ENCODE measurements around the gene UBTD2.
"Not testable (repeated sequence)": the region's sequence is repeated elsewhere in the genome, so short reads cannot be mapped to it uniquely, and the experiment has no call there.

UBTD2 gene

DNA sequence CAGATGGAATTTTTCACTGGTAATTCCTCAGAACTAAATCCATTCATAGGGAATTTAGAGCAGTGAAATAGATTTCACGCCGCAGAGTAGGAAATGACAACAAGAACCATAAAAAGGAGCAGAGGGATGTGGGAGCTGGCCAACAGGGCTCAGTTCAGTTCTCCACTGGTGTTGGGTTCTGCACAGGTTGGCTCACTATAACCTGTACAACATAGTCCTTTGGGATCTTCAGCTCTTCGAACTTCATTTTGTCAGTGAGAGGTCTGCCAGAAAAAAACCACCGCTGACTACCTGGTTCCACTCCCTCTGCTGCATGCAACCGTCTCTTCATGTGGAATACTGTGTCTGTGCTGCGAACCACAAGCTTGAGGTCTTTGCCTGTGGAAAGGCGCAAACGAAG, 71.9 kb downstream of the UBTD2 start:
- ChIA-PET POLR2A (no interaction called here), CTCF (interaction anchor here (0.9 kb wide), 1 partner anchor 53 kb away, joined by 3 read pairs; no protein-coding TSS in a partner anchor)
- TF ChIP-seq SUZ12 (IDR thresholded peaks at IDR 0.05) (no peak), FOXA1 (IDR thresholded peaks at IDR 0.05) (no peak), BHLHE40 (IDR thresholded peaks at IDR 0.05; ENCODE audit: borderline replicate concordance) (no peak), NFRKB (IDR thresholded peaks at IDR 0.05) (no peak)
- DNase-seq (ENCODE audit: extremely low spot score), result no peak

DNA sequence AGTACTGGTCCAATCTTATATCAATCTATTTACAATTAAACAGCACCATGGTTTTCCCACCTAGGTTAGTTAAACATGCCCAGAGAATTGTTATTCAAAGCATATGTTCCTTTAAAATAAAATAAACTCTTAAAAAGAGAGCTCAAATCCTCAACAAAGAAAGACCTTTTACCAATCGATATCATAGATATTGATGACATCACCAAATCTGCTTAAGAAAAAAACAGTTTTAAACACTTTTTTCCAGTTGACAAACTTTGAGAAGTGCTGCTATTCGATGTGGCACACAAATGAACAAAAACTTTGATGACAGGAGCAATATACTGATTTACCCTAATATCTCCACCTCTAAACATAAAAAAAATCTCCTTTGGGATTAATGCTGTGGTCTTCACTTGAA, 73.8 kb downstream of the UBTD2 start:
- ChIA-PET POLR2A (no interaction called here), CTCF (interaction anchor here (1.2 kb wide), 1 partner anchor 11 kb away, joined by 3 read pairs; no protein-coding TSS in a partner anchor)
- no peak for DNase-seq (ENCODE audit: extremely low spot score)
- TF ChIP-seq, protein P1, sequence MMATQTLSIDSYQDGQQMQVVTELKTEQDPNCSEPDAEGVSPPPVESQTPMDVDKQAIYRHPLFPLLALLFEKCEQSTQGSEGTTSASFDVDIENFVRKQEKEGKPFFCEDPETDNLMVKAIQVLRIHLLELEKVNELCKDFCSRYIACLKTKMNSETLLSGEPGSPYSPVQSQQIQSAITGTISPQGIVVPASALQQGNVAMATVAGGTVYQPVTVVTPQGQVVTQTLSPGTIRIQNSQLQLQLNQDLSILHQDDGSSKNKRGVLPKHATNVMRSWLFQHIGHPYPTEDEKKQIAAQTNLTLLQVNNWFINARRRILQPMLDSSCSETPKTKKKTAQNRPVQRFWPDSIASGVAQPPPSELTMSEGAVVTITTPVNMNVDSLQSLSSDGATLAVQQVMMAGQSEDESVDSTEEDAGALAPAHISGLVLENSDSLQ (IDR thresholded peaks at IDR 0.05), result no peak
- TF ChIP-seq SUZ12 (IDR thresholded peaks at IDR 0.05), result no peak
- no peak for TF ChIP-seq CTBP1 (IDR thresholded peaks at IDR 0.05; ENCODE audit: borderline replicate concordance)
- no peak for TF ChIP-seq SP1 (IDR thresholded peaks at IDR 0.05)
- TF ChIP-seq FOXA1 (IDR thresholded peaks at IDR 0.05), result no peak
- no peak for TF ChIP-seq TARDBP (IDR thresholded peaks at IDR 0.05)
- no peak for TF ChIP-seq L3MBTL2 (conservative IDR thresholded peaks at IDR 0.05)
- TF ChIP-seq ARNT (IDR thresholded peaks at IDR 0.05), result no peak
- no peak for TF ChIP-seq ELF4 (IDR thresholded peaks at IDR 0.05)
- no peak for TF ChIP-seq BHLHE40 (IDR thresholded peaks at IDR 0.05; ENCODE audit: borderline replicate concordance)
- no peak for TF ChIP-seq HDGF (IDR thresholded peaks at IDR 0.05; ENCODE audit: borderline replicate concordance)
- TF ChIP-seq LEF1 (IDR thresholded peaks at IDR 0.05; ENCODE audit: borderline replicate concordance), result no peak
- no peak for TF ChIP-seq FOXK2 (IDR thresholded peaks at IDR 0.05)
- no peak for TF ChIP-seq NFRKB (IDR thresholded peaks at IDR 0.05)
- no peak for TF ChIP-seq FOXM1 (IDR thresholded peaks at IDR 0.05; ENCODE audit: borderline replicate concordance)
- no peak for TF ChIP-seq ZNF384 (IDR thresholded peaks at IDR 0.05)

DNA sequence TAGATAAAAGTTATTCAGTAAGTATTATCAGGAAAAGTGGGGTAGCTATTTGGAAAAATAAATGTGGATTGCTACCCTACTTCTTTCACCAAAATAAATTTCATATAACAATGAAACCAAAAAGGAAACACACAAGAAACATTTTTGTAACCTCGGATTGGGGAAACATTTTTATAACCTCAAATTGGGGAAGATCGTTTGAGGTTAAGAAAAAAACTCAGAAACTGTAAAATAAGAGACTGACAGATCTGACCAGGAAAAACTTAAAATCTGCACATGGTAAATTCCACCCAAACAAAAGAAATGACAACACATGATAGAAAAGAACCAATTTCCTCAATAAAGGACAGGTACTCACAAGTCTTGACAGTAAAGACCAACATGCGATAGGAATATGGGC, 76.1 kb downstream of the UBTD2 start:
- CTCF ChIA-PET, result no interaction called here
- no peak for TF ChIP-seq NFRKB (IDR thresholded peaks at IDR 0.05)
- DNase-seq (ENCODE audit: extremely low spot score), result no peak
- POLR2A ChIA-PET, result no interaction called here

DNA sequence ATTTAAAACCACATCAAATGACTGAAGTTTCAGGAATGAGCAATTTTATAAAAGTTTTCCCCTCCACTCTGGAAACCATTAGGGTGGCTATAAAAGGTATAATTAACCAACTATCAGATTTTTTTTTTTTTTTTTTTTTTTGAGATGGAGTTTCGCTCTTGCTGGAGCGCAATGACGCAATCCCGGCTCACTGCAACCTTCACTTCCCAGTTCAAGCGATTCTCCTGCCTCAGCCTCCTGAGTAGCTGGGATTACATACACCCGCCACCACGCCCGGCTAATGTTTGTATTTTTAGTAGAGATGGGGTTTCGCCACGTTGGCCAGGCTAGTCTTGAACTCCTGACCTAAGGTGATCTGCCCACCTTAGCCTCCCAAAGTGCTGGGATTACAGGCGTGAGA, 77.6 kb downstream of the UBTD2 start:
- POLR2A ChIA-PET; DNase-seq (ENCODE audit: extremely low spot score); CTCF ChIA-PET: not testable (repeated sequence)

DNA sequence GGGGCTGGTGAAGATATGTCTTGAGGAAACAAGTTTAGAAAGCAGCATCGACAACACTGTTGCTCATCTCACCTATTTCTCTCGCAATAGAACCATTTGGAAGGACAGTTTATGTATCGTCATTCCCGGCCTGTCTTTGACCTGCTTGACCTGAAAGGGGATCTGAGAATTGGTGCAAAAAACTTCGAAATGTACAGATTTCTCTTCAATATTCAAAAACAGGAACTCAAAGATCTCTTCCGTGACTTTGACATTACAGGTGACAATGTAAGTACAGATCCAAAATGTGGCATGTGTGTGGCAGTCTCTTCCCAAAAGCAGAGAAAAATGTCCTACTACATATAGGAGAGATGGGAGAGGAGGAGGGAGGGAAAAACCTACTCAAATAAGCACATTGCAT, 83.1 kb downstream of the UBTD2 start:
- CTCF ChIA-PET, result no interaction called here
- no peak for DNase-seq (ENCODE audit: extremely low spot score)
- POLR2A ChIA-PET, result interaction anchor here (0.9 to 1.2 kb wide), 2 partner anchors 12 to 82 kb away, joined by 3 read pairs; partner anchors contain the start of gene STK10
- TF ChIP-seq L3MBTL2 (conservative IDR thresholded peaks at IDR 0.05) (no peak), ELF4 (IDR thresholded peaks at IDR 0.05) (no peak), HDGF (IDR thresholded peaks at IDR 0.05; ENCODE audit: borderline replicate concordance) (no peak), FOXM1 (IDR thresholded peaks at IDR 0.05; ENCODE audit: borderline replicate concordance) (no peak), LEF1 (IDR thresholded peaks at IDR 0.05; ENCODE audit: borderline replicate concordance) (no peak), NFRKB (IDR thresholded peaks at IDR 0.05) (no peak), TARDBP (IDR thresholded peaks at IDR 0.05) (no peak), SUZ12 (IDR thresholded peaks at IDR 0.05) (no peak), ARNT (IDR thresholded peaks at IDR 0.05) (no peak), FOXK2 (IDR thresholded peaks at IDR 0.05) (no peak), BHLHE40 (IDR thresholded peaks at IDR 0.05; ENCODE audit: borderline replicate concordance) (no peak)

DNA sequence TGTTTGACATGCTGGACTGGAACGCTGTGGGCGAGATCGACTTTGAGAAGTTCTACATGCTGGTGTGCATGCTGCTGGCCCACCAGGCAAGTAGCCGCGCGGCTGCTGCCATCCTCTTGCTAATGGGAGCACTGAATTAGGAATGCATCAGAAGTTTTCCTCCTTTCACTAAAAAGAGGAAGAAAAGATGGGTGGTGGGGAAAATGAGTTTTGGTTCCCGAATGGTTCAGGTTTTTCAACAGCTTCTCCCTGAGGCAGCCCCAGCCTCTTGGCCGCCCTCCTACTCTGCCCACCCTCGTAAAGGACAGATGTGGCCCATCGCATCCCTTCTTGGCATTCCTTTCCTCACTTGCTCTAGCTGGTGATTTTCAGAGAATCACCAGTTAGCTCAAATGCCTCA, 84.1 kb downstream of the UBTD2 start:
- ChIA-PET CTCF (interaction anchor here (1.3 to 2.6 kb wide), 2 partner anchors 10 to 11 kb away, joined by 3 to 7 read pairs; partner anchors contain the start of gene STK10), POLR2A (interaction anchor here (0.9 to 1.2 kb wide), 2 partner anchors 11 to 83 kb away, joined by 3 read pairs; partner anchors contain the start of gene STK10)
- no peak for TF ChIP-seq NFRKB (IDR thresholded peaks at IDR 0.05)
- no peak for TF ChIP-seq SP1 (IDR thresholded peaks at IDR 0.05)
- TF ChIP-seq, protein P1 (IDR thresholded peaks at IDR 0.05), result no peak
- TF ChIP-seq LEF1 (IDR thresholded peaks at IDR 0.05; ENCODE audit: borderline replicate concordance), result no peak
- no peak for TF ChIP-seq SUZ12 (IDR thresholded peaks at IDR 0.05)
- TF ChIP-seq CTBP1 (IDR thresholded peaks at IDR 0.05; ENCODE audit: borderline replicate concordance), result no peak
- no peak for TF ChIP-seq FOXA1 (IDR thresholded peaks at IDR 0.05)
- no peak for TF ChIP-seq TARDBP (IDR thresholded peaks at IDR 0.05)
- no peak for TF ChIP-seq ZNF384 (IDR thresholded peaks at IDR 0.05)
- no peak for TF ChIP-seq FOXM1 (IDR thresholded peaks at IDR 0.05; ENCODE audit: borderline replicate concordance)
- DNase-seq (ENCODE audit: extremely low spot score), result no peak

DNA sequence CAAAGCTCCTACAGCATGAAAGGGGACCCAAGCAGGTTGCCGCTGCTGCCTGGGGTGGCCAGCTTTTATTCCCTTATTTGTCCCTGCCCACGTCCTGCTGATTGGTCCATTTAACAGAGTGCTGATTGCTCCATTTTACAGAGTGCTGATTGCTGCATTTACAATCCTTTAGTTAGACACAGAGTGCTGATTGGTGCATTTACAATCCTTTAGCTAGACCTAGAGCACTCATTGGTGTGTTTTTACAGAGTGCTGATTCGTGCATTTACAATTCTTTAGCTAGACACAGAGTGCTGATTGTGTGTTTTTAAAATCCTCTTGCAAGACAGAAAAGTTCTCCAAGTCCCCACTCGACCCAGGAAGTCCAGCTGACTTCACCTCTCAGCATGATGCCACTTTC, 85.8 kb downstream of the UBTD2 start:
- CTCF ChIA-PET, result interaction anchor here (1.1 to 2.6 kb wide), 2 partner anchors 9 to 96 kb away, joined by 3 to 7 read pairs; partner anchors contain the start of gene STK10
- POLR2A ChIA-PET; DNase-seq (ENCODE audit: extremely low spot score): not testable (repeated sequence)

Data from HEK293T (cell line).